Epithelial cell of prostate (primary cell): ENCODE data around the gene CASP10.
A peak's percentile ranks its signal among the peaks of the same experiment; 100 is the strongest.

Experiments used
- DNase-seq: peaks from one replicate; pipeline ENCODE4 v3.0.0-alpha.2; 2011; ENCODE audit warnings: low read depth, low spot score
- H3K27ac ChIP-seq: fragments of 450-650 bp; 2 replicates; pipeline ENCODE4 v1.5.1; 2017; ENCODE audit warnings: mild to moderate bottlenecking

The CASP10 gene

GRCh38 chr2:201250741-201251140 lies 67.8 kb downstream of the CASP10 start:
- DNase-seq = no peak
- no peak overlapping the region for H3K27ac ChIP-seq

GRCh38 chr2:201254081-201254730 lies 71.3 kb downstream of the CASP10 start:
- DNase-seq = no peak
- H3K27ac ChIP-seq = no peak overlapping the region

GRCh38 chr2:201255408-201256033 lies 72.6 kb downstream of the CASP10 start:
- no peak for DNase-seq
- H3K27ac ChIP-seq = peak overlapping the region; percentile 25

GRCh38 chr2:201256082-201256481 lies 73.1 kb downstream of the CASP10 start:
- DNase-seq = no peak
- peak overlapping the region; percentile 25 for H3K27ac ChIP-seq

GRCh38 chr2:201257381-201257955 lies 74.5 kb downstream of the CASP10 start:
- DNase-seq = no peak
- H3K27ac ChIP-seq = peak overlapping the region; percentile 97

- peak overlapping the region; percentile 97 for H3K27ac ChIP-seq
- peak; percentile 37 for DNase-seq
Observed at GRCh38 chr2:201257956-201258665, 75.2 kb downstream of the CASP10 start.

- peak overlapping the region; percentile 97 for H3K27ac ChIP-seq
- DNase-seq = no peak
Observed at GRCh38 chr2:201258666-201259615, 76.0 kb downstream of the CASP10 start.

GRCh38 chr2:201260302-201260800 lies 77.4 kb downstream of the CASP10 start, which contains the start of gene CASP8:
Gene CASP8 (plus strand): TSS chr2:201260536. CDS start chr2:201266487, 5,951 bp downstream.
- no peak within 1 kb of the TSS for H3K27ac ChIP-seq
- no peak for DNase-seq

- no peak for DNase-seq
- H3K27ac ChIP-seq = no peak overlapping the region
Observed at GRCh38 chr2:201261471-201261870, 78.5 kb downstream of the CASP10 start.

GRCh38 chr2:201261906-201262305 lies 79.0 kb downstream of the CASP10 start:
- DNase-seq = no peak
- H3K27ac ChIP-seq = no peak overlapping the region

GRCh38 chr2:201262718-201263117 lies 79.8 kb downstream of the CASP10 start:
- no peak overlapping the region for H3K27ac ChIP-seq
- no peak for DNase-seq

- DNase-seq = no peak
- no peak overlapping the region for H3K27ac ChIP-seq
Observed at GRCh38 chr2:201263779-201264178, 80.8 kb downstream of the CASP10 start.

GRCh38 chr2:201264472-201265173 lies 81.7 kb downstream of the CASP10 start:
- DNase-seq = no peak
- no peak overlapping the region for H3K27ac ChIP-seq

- no peak for DNase-seq
- H3K27ac ChIP-seq = no peak overlapping the region
Observed at GRCh38 chr2:201266629-201267028, 83.7 kb downstream of the CASP10 start.

- DNase-seq = no peak
- no peak overlapping the region for H3K27ac ChIP-seq
Observed at GRCh38 chr2:201267278-201268030, 84.5 kb downstream of the CASP10 start.

- H3K27ac ChIP-seq = no peak overlapping the region
- no peak for DNase-seq
Observed at GRCh38 chr2:201269764-201270163, 86.8 kb downstream of the CASP10 start.

GRCh38 chr2:201270293-201271001 lies 87.5 kb downstream of the CASP10 start:
- no peak for DNase-seq
- no peak overlapping the region for H3K27ac ChIP-seq

- no peak for DNase-seq
- H3K27ac ChIP-seq = no peak overlapping the region
Observed at GRCh38 chr2:201271917-201272316, 89.0 kb downstream of the CASP10 start.
